ENCODE measurements around the gene ZDHHC11B. TPM values are rescaled to one million over a fixed set of nuclear protein-coding genes. Genes with fewer than 3 reads are reported as not detected.

ZDHHC11B gene
- polyA plus RNA-seq, 1 donor (not counting 4 experiments of a cell fraction or from before 2014, with no cell fraction given), result 0.18 TPM

DNA sequence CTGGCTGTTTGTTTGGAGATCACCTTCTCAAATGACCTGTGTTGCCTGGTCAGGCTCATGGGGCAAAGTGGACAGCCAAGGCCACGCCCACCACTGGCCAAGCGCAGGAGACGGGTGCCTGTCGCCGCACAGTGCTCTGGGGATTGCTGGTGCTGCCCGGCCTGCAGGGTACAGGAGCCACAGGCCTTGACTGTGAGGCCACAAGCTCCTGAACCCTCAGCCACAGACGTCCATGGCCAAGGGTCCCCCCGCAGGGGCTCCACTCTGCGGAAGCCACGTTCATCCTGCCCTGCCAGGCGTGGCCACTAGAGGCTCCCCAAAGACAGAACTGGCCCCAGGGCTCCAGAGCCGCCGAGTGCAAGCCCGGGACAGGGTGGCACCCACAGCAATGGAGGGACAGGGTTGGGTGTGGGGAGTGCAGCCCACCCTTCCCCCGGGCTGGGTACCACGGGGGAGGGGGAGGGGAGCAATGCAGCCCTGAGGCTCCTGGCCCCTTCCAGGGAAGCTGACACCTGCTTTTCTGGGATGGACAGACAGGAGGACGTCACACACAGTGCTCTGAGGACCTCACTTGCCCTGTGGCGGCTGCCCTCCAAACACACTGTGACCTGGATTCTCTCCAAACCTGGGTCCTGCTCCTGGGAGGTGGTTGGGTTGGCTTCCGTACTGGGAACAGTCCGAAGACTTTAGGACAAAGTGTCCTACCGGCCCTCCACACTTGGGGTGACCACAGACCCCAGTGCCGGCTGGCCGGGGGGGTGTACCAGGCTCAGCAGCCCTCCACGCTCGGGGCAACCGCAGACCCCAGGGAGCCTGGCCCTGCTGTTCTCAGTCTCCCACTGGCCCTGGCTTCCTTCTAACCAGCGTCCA lies 112.8 kb downstream of the ZDHHC11B start:
- H2AFZ ChIP-seq (ENCODE audit: control insufficient read depth, low read length), result no peak overlapping the region
- dilution Hi-C loops (cut with MboI; ENCODE audit: extremely low pct_ligation_motif_present, low sequenced_read_pairs), result no loop called here
- no peak for FAIRE-seq

DNA sequence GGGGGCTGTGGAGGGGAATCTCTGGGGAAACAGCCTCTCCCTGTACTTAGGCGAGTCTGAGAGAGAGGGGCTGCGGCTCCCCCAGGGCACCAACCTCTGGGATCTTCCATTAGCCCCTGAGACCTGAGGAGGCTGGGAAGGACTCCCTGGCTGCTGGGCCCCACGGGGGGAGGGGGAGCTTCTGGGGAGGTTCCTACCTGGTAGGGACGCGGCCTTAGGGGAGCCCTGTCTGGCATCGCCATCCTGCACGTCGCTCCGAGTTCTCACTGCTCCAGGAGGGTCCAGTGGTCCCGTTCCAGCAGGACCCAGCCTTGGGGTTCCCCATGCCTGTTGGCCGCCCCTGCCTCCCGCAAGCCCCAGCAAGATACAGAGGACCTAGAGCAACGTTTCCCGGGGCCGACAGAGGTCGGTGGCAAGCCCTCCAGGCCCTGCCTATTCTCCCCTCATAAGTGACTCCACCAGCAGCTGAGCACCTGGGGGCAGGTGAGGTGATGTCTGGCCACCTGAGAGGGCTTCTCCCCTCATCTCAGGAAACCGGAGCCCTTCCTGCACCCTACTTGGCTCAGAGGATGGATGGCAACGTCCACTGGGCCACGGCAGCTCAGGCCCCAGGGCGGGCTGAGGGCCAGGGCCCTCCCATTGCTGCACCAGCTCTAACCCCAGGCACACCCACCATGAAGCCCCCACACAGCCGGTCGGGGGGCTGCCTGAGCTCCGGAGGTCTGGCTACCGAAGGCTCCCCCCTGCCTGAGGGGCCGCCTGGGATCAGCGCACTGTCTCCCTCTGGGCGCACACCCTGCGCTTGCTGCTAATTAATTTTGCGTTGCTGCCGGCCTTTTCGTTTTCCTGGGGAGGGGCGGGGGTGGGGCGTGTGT lies 113.9 kb downstream of the ZDHHC11B start:
- DNase-seq (ENCODE audit: low read depth, low spot score) (no peak), FAIRE-seq (no peak)
- Histone ChIP-seq H3K27ac (ENCODE audit: control insufficient read depth, insufficient read depth, low read length) (no peak overlapping the region), H3K4me2 (ENCODE audit: control insufficient read depth, extremely low read depth, insufficient read depth, low read depth, low read length) (no peak overlapping the region), H3K79me2 (ENCODE audit: control insufficient read depth, insufficient read depth, low read length) (no peaks in the 10 kb centered on the region), H3K4me3 (ENCODE audit: control insufficient read depth in 2 of 3, extremely low read depth in 1 of 3, insufficient read depth in 2 of 3, low read depth in 1 of 3, low read length in 3 of 3) (no peak overlapping the region), H2AFZ (ENCODE audit: control insufficient read depth, low read length) (no peak overlapping the region), H3K9ac (ENCODE audit: control insufficient read depth, extremely low read depth, insufficient read depth, low read length) (no peak overlapping the region), H4K20me1 (ENCODE audit: control insufficient read depth, extremely low read depth, insufficient read depth, low read length) (peaks cover 3% of the 10 kb centered on the region), H3K9me1 (ENCODE audit: control insufficient read depth, extremely low read depth, insufficient read depth, low read length) (no peaks in the 10 kb centered on the region), H3K36me3 (ENCODE audit: control insufficient read depth in 2 of 2, extremely low read depth in 1 of 2, insufficient read depth in 2 of 2, low read length in 2 of 2) (peaks cover 2 to 5% of the 10 kb centered on the region in 2 experiments), H3K9me3 (ENCODE audit: control insufficient read depth, low read depth, low read length) (no peaks in the 10 kb centered on the region), H3K27me3 (ENCODE audit: control insufficient read depth, extremely low read depth, insufficient read depth, low read length) (peaks cover 29% of the 10 kb centered on the region), H3K4me1 (ENCODE audit: control insufficient read depth, extremely low read depth, insufficient read depth, low read length) (peaks cover 13% of the 10 kb centered on the region)
- no peak for TF ChIP-seq EZH2 (IDR thresholded peaks at IDR 0.05; ENCODE audit: low read length)
- TF ChIP-seq, protein P1, sequence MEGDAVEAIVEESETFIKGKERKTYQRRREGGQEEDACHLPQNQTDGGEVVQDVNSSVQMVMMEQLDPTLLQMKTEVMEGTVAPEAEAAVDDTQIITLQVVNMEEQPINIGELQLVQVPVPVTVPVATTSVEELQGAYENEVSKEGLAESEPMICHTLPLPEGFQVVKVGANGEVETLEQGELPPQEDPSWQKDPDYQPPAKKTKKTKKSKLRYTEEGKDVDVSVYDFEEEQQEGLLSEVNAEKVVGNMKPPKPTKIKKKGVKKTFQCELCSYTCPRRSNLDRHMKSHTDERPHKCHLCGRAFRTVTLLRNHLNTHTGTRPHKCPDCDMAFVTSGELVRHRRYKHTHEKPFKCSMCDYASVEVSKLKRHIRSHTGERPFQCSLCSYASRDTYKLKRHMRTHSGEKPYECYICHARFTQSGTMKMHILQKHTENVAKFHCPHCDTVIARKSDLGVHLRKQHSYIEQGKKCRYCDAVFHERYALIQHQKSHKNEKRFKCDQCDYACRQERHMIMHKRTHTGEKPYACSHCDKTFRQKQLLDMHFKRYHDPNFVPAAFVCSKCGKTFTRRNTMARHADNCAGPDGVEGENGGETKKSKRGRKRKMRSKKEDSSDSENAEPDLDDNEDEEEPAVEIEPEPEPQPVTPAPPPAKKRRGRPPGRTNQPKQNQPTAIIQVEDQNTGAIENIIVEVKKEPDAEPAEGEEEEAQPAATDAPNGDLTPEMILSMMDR (optimal IDR thresholded peaks at IDR 0.05 in 1 of 3, IDR thresholded peaks at IDR 0.05 in 1 of 3, conservative IDR thresholded peaks at IDR 0.05 in 1 of 3; ENCODE audit: extremely low read depth in 1 of 3, insufficient read depth in 2 of 3, low read length in 3 of 3), result no peak
- dilution Hi-C loops (cut with MboI; ENCODE audit: extremely low pct_ligation_motif_present, low sequenced_read_pairs), result no loop called here

More for the DNA sequence above, 112.8 kb downstream of the ZDHHC11B start:
- Histone ChIP-seq H4K20me1 (ENCODE audit: control insufficient read depth, extremely low read depth, insufficient read depth, low read length) (peaks cover 3% of the 10 kb centered on the region), H3K9me3 (ENCODE audit: control insufficient read depth, low read depth, low read length) (no peaks in the 10 kb centered on the region), H3K4me1 (ENCODE audit: control insufficient read depth, extremely low read depth, insufficient read depth, low read length) (peaks cover 13% of the 10 kb centered on the region), H3K4me2 (ENCODE audit: control insufficient read depth, extremely low read depth, insufficient read depth, low read depth, low read length) (no peak overlapping the region), H3K4me3 (ENCODE audit: control insufficient read depth in 2 of 3, extremely low read depth in 1 of 3, insufficient read depth in 2 of 3, low read depth in 1 of 3, low read length in 3 of 3) (no peak overlapping the region), H3K36me3 (ENCODE audit: control insufficient read depth in 2 of 2, extremely low read depth in 1 of 2, insufficient read depth in 2 of 2, low read length in 2 of 2) (peaks cover 2 to 5% of the 10 kb centered on the region in 2 experiments), H3K27me3 (ENCODE audit: control insufficient read depth, extremely low read depth, insufficient read depth, low read length) (peaks cover 29% of the 10 kb centered on the region), H3K27ac (ENCODE audit: control insufficient read depth, insufficient read depth, low read length) (no peak overlapping the region), H3K9me1 (ENCODE audit: control insufficient read depth, extremely low read depth, insufficient read depth, low read length) (no peaks in the 10 kb centered on the region), H3K79me2 (ENCODE audit: control insufficient read depth, insufficient read depth, low read length) (no peaks in the 10 kb centered on the region), H3K9ac (ENCODE audit: control insufficient read depth, extremely low read depth, insufficient read depth, low read length) (peak overlapping the region; percentile 66)
- DNase-seq (ENCODE audit: low read depth, low spot score), result no peak
- TF ChIP-seq EZH2 (IDR thresholded peaks at IDR 0.05; ENCODE audit: low read length), result no peak
- TF ChIP-seq, protein P1 (optimal IDR thresholded peaks at IDR 0.05 in 1 of 3, IDR thresholded peaks at IDR 0.05 in 1 of 3, conservative IDR thresholded peaks at IDR 0.05 in 1 of 3; ENCODE audit: extremely low read depth in 1 of 3, insufficient read depth in 2 of 3, low read length in 3 of 3), result peak in 2 of 3 experiments; percentile 84 to 97

All from keratinocyte (primary cell).